T-helper 17 cell (primary cell): ENCODE results near the gene SOX2. TPM values are rescaled to one million over a fixed set of nuclear protein-coding genes. Genes with fewer than 3 reads are reported as not detected.

Source experiments
- ATAC-seq: fragments of 150-1000 bp; cut with Tn5 transposase; 2 replicates; pipeline ENCODE4 v1.10.0; 2021; ENCODE audit warnings: mild to moderate bottlenecking, moderate library complexity
- DNase-seq, 3 donors: peaks; one replicate each; pipeline versions ENCODE4 v3.0.0 to v3.0.0-alpha.2; 2020 to 2021
- H3K9me3 ChIP-seq: one replicate; pipeline ENCODE4 v1.7.0; 2013; ENCODE audit warnings: low read length, mild to moderate bottlenecking; ENCODE audit not compliant: control insufficient read depth, poor library complexity, severe bottlenecking
- H3K27ac Mint-ChIP-seq: one replicate; pipeline ENCODE4 v1.8.0; 2022; ENCODE audit warnings: mild to moderate bottlenecking, moderate library complexity, mixed read lengths
- H3K27me3 Mint-ChIP-seq: one replicate; pipeline ENCODE4 v1.8.0; 2022; ENCODE audit warnings: mixed read lengths
- H3K36me3 Mint-ChIP-seq: one replicate; pipeline ENCODE4 v1.8.0; 2022; ENCODE audit warnings: low read depth, mixed read lengths
- H3K4me1 Mint-ChIP-seq: one replicate; pipeline ENCODE4 v1.8.0; 2022; ENCODE audit warnings: mild to moderate bottlenecking, mixed read lengths
- H3K4me3 Mint-ChIP-seq: one replicate; pipeline ENCODE4 v1.8.0; 2022; ENCODE audit warnings: mild to moderate bottlenecking, moderate library complexity, mixed read lengths
- total RNA-seq, 4 donors: library from RNA in 2 of 4; stranded (reverse) in 2 of 4; gene quantifications; one replicate each; pipeline ENCODE4 v1.2.3 and lab custom pipeline; 2022 to 2026

The SOX2 gene
- total RNA-seq, 2 donors from 2014 or later: not detected

GRCh38 chr3:181712553-181713279 lies 991 bp downstream of the SOX2 start:
- Mint-ChIP-seq H3K27me3 (peaks cover 52% of the 10 kb centered on the region), H3K27ac (no peak overlapping the region), H3K36me3 (peaks cover 6% of the 10 kb centered on the region), H3K4me1 (peaks cover 6% of the 10 kb centered on the region), H3K4me3 (peak overlapping the region; percentile 50)
- DNase-seq: no peak
- H3K9me3 ChIP-seq: peaks cover 5% of the 10 kb centered on the region
- ATAC-seq: no peak

GRCh38 chr3:181713280-181713647 lies 1.5 kb downstream of the SOX2 start:
- ATAC-seq: no peak
- H3K4me3 Mint-ChIP-seq: peak overlapping the region; percentile 49
- H3K4me1 Mint-ChIP-seq: peaks cover 6% of the 10 kb centered on the region
- peaks cover 5% of the 10 kb centered on the region for H3K9me3 ChIP-seq
- H3K27me3 Mint-ChIP-seq: peaks cover 50% of the 10 kb centered on the region
- no peak for DNase-seq
- H3K27ac Mint-ChIP-seq: no peak overlapping the region
- H3K36me3 Mint-ChIP-seq: peaks cover 6% of the 10 kb centered on the region

DNA sequence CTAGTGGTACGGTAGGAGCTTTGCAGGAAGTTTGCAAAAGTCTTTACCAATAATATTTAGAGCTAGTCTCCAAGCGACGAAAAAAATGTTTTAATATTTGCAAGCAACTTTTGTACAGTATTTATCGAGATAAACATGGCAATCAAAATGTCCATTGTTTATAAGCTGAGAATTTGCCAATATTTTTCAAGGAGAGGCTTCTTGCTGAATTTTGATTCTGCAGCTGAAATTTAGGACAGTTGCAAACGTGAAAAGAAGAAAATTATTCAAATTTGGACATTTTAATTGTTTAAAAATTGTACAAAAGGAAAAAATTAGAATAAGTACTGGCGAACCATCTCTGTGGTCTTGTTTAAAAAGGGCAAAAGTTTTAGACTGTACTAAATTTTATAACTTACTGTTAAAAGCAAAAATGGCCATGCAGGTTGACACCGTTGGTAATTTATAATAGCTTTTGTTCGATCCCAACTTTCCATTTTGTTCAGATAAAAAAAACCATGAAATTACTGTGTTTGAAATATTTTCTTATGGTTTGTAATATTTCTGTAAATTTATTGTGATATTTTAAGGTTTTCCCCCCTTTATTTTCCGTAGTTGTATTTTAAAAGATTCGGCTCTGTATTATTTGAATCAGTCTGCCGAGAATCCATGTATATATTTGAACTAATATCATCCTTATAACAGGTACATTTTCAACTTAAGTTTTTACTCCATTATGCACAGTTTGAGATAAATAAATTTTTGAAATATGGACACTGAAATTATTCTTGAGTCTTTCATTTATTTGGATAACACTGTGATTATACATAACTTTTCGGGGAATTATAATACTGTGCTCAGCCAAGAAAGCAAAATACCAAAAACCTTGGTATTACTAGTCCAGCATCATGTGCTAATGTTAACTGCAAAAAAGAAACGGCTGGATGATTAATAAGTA lies 2.2 kb downstream of the SOX2 start:
- no peak overlapping the region for H3K27ac Mint-ChIP-seq
- H3K27me3 Mint-ChIP-seq: peaks cover 53% of the 10 kb centered on the region
- peaks cover 6% of the 10 kb centered on the region for H3K36me3 Mint-ChIP-seq
- DNase-seq: no peak
- peaks cover 5% of the 10 kb centered on the region for H3K9me3 ChIP-seq
- no peak for ATAC-seq
- H3K4me3 Mint-ChIP-seq: no peak overlapping the region
- peaks cover 6% of the 10 kb centered on the region for H3K4me1 Mint-ChIP-seq

- no peak for DNase-seq
- no peaks in the 10 kb centered on the region for H3K9me3 ChIP-seq
- ATAC-seq: no peak
- H3K4me1 Mint-ChIP-seq: no peaks in the 10 kb centered on the region
- no peak overlapping the region for H3K4me3 Mint-ChIP-seq
- H3K27ac Mint-ChIP-seq: no peak overlapping the region
- H3K36me3 Mint-ChIP-seq: peaks cover 3% of the 10 kb centered on the region
- peaks cover 62% of the 10 kb centered on the region for H3K27me3 Mint-ChIP-seq
Measured at GRCh38 chr3:181715571-181716340, 4.0 kb downstream of the SOX2 start.

DNA sequence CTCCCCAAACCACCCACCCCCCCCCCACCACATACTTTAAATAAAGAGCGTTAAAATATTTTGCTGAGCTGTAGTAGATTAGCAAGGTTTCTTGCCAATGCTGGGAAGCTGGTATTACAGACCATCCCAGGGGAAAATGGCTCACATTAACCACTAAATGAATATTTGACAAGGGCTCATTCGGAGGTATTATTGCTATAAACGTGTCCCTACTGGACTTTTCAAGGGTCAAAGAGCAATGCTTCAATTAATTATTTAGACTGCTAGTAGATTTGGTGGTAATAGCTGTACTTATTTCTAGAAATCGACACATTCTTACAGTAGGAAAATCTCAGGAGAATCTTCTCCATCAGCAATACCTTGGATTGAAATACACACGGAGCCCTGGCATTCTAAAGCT lies 5.2 kb downstream of the SOX2 start:
- H3K9me3 ChIP-seq: no peaks in the 10 kb centered on the region
- peaks cover 74% of the 10 kb centered on the region for H3K27me3 Mint-ChIP-seq
- no peak for DNase-seq
- no peak overlapping the region for H3K27ac Mint-ChIP-seq
- H3K36me3 Mint-ChIP-seq: peaks cover 3% of the 10 kb centered on the region
- no peak for ATAC-seq
- H3K4me1 Mint-ChIP-seq: no peaks in the 10 kb centered on the region
- H3K4me3 Mint-ChIP-seq: no peak overlapping the region

DNA sequence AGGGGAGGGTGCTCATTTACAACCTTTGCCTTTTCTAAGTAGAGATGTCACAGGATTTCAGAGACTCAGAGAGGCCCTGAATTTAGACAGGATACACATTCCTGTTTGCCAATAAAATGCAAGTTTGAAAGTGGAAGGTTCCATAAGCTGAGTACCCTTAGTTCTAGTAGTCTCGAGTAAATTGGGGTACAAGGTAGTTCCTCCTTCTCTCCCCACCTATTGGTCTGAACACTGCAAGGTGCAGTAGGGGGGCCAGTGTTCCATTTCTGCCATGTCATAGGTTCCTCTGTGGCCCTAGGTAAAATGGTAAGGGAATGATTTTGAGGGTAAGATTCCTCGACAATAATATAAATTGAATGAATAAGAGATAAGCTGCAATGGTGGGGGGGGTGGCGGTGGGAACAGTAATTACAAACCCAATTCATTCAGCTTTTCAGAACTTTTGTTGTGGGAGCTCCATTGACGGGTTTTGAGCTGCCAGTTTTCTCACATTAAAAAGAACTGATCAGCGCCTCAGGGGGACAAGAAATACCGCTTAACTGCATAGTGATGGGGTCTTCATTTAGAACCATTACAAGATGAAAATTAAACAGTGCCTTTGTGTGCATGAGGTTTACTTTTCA lies 5.9 kb downstream of the SOX2 start:
- H3K27me3 Mint-ChIP-seq: peaks cover 81% of the 10 kb centered on the region
- ATAC-seq (no peak), DNase-seq (no peak)
- H3K9me3 ChIP-seq: no peaks in the 10 kb centered on the region
- H3K36me3 Mint-ChIP-seq: peaks cover 3% of the 10 kb centered on the region
- H3K4me3 Mint-ChIP-seq: no peak overlapping the region
- no peaks in the 10 kb centered on the region for H3K4me1 Mint-ChIP-seq
- no peak overlapping the region for H3K27ac Mint-ChIP-seq

GRCh38 chr3:181718369-181718768 lies 6.6 kb downstream of the SOX2 start:
- no peaks in the 10 kb centered on the region for H3K9me3 ChIP-seq
- Mint-ChIP-seq H3K4me1 (no peaks in the 10 kb centered on the region), H3K27ac (no peak overlapping the region), H3K4me3 (no peak overlapping the region), H3K27me3 (peaks cover 79% of the 10 kb centered on the region), H3K36me3 (peaks cover 3% of the 10 kb centered on the region)
- DNase-seq: no peak
- ATAC-seq: no peak

DNA sequence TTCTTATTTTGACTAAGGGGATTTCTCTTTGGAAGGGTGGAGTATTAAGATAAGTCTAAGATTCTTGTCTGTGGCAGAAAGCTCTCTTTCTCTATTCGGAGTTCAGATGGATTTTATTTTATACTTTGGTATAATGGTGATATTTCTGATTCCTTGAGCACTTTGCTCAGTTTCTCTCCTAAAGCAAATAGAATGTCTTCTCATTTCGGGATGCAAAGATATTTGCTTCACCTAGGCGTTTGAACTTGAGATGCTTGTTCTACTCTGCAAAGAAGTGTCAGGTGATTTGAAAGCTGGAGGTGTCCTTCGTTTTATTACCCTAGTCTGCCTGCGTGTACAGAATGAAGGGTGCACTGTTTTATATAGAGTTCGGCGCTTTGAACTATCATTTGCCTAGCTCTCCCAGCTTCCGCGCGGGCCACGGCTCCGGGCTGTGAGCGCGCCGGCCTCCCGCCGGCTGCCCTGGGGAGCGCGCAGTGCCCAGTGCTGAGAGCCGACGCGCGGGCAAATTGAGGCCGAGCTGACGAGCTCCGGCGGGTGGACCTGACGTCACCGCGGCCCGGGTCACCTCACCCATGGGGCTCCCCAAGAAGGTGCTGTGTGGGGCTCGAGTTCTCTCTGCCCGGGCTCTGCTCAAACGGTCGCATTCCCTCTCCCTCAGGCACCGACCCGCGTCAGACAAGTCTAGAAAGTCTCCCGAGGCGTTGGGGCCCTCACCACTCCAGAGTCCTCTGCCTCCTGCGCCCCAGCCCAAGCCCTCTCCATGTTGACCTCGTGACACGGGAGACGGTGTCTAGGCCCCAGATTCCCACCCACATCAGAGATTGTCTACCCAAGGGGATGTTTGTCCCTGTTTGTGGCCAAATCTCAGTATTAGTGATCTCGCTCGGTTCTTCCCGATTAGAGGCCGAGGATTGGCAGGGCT lies 7.5 kb downstream of the SOX2 start:
- Mint-ChIP-seq H3K4me1 (no peaks in the 10 kb centered on the region), H3K27me3 (peaks cover 82% of the 10 kb centered on the region), H3K27ac (no peak overlapping the region), H3K4me3 (no peak overlapping the region), H3K36me3 (peaks cover 3% of the 10 kb centered on the region)
- DNase-seq: no peak
- no peak for ATAC-seq
- no peaks in the 10 kb centered on the region for H3K9me3 ChIP-seq

- Mint-ChIP-seq H3K4me3 (no peak overlapping the region), H3K27ac (no peak overlapping the region), H3K36me3 (peaks cover 3% of the 10 kb centered on the region), H3K4me1 (no peaks in the 10 kb centered on the region), H3K27me3 (peaks cover 85% of the 10 kb centered on the region)
- H3K9me3 ChIP-seq: no peaks in the 10 kb centered on the region
- DNase-seq: no peak
- no peak for ATAC-seq
Measured at GRCh38 chr3:181719991-181720680, 8.4 kb downstream of the SOX2 start.

DNA sequence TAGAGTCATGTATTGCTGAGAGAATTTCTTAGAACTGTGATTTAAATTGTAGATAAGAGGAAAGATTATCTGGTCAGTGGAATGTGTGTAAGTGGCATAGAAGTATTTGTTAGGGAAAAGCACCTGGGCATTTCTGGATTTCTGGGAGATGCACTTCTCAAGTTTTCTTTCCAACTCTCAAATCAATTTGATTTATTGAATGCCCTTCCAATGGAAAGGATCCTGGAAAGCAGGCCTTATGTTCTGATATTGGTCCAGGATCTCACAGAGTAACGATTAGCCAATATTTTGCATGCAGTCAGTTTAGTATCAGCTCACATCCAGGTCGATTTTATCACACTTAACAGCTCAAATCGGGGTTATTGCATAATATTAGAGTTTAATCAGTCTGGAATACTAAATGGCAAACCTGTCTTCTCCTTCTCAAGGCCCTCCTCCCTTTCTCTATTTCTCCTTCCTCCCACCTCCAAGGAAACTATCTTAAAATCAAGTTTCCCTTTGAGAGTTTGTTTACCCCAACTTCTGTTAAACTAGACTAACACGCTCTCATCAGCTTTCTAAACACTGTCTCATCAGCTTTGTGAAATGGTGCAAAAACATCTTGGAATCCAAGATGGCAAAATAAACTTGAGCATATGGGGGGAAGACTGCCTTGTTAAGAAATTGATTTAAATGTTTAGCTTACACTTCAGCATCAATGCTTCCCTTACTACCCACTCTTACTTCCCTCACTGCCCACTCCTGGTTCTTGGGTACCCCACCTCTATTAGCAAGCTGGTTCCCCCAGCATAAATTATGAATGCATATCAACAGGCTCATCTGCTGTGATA lies 9.5 kb downstream of the SOX2 start:
- no peaks in the 10 kb centered on the region for H3K4me1 Mint-ChIP-seq
- H3K27me3 Mint-ChIP-seq: peaks cover 80% of the 10 kb centered on the region
- no peak overlapping the region for H3K27ac Mint-ChIP-seq
- H3K4me3 Mint-ChIP-seq: no peak overlapping the region
- H3K36me3 Mint-ChIP-seq: peaks cover 2% of the 10 kb centered on the region
- ATAC-seq (no peak), DNase-seq (no peak)
- no peaks in the 10 kb centered on the region for H3K9me3 ChIP-seq

- peaks cover 83% of the 10 kb centered on the region for H3K27me3 Mint-ChIP-seq
- H3K4me1 Mint-ChIP-seq: no peaks in the 10 kb centered on the region
- H3K36me3 Mint-ChIP-seq: peaks cover 3% of the 10 kb centered on the region
- DNase-seq (no peak), ATAC-seq (no peak)
- no peaks in the 10 kb centered on the region for H3K9me3 ChIP-seq
- no peak overlapping the region for H3K27ac Mint-ChIP-seq
- H3K4me3 Mint-ChIP-seq: no peak overlapping the region
Measured at GRCh38 chr3:181722156-181722555, 10.4 kb downstream of the SOX2 start.
